Measurements from ENCODE around the gene MBP.

The MBP gene

GRCh38 chr18:76988031-76988826 lies 144.4 kb downstream of the MBP start:
- Histone ChIP-seq H3K27me3 (ENCODE audit: insufficient read depth, poor library complexity, severe bottlenecking) (no peaks in the 10 kb centered on the region), H3K4me3 (ENCODE audit: severe bottlenecking) (no peak overlapping the region), H3K9me3 (ENCODE audit: severe bottlenecking) (no peaks in the 10 kb centered on the region), H3K4me1 (ENCODE audit: insufficient read depth, poor library complexity, severe bottlenecking) (no peaks in the 10 kb centered on the region), H3K27ac (ENCODE audit: poor library complexity, severe bottlenecking) (no peak overlapping the region), H3K36me3 (ENCODE audit: low read depth) (no peaks in the 10 kb centered on the region)
- ATAC-seq (ENCODE audit: low read depth) (no peak), DNase-seq (ENCODE audit: low spot score) (no peak)
- TF ChIP-seq CTCF (IDR thresholded peaks at IDR 0.05; ENCODE audit: poor library complexity, severe bottlenecking) = no peak

GRCh38 chr18:76986406-76986805 lies 146.2 kb downstream of the MBP start:
- H3K27ac ChIP-seq (ENCODE audit: poor library complexity, severe bottlenecking) = no peak overlapping the region
- H3K9me3 ChIP-seq (ENCODE audit: severe bottlenecking) = no peaks in the 10 kb centered on the region
- DNase-seq (ENCODE audit: low spot score) (no peak), ATAC-seq (ENCODE audit: low read depth) (no peak)
- no peak overlapping the region for H3K4me3 ChIP-seq (ENCODE audit: severe bottlenecking)
- H3K4me1 ChIP-seq (ENCODE audit: insufficient read depth, poor library complexity, severe bottlenecking) = no peaks in the 10 kb centered on the region
- TF ChIP-seq CTCF (IDR thresholded peaks at IDR 0.05; ENCODE audit: poor library complexity, severe bottlenecking) = no peak
- no peaks in the 10 kb centered on the region for H3K36me3 ChIP-seq (ENCODE audit: low read depth)
- no peaks in the 10 kb centered on the region for H3K27me3 ChIP-seq (ENCODE audit: insufficient read depth, poor library complexity, severe bottlenecking)

GRCh38 chr18:76985951-76986236 lies 146.7 kb downstream of the MBP start:
- no peaks in the 10 kb centered on the region for H3K4me1 ChIP-seq (ENCODE audit: insufficient read depth, poor library complexity, severe bottlenecking)
- TF ChIP-seq CTCF (IDR thresholded peaks at IDR 0.05; ENCODE audit: poor library complexity, severe bottlenecking) = no peak
- no peak for ATAC-seq (ENCODE audit: low read depth)

GRCh38 chr18:76985156-76985950 lies 147.2 kb downstream of the MBP start:
- DNase-seq (ENCODE audit: low spot score) (no peak), ATAC-seq (ENCODE audit: low read depth) (no peak)
- Histone ChIP-seq H3K27ac (ENCODE audit: poor library complexity, severe bottlenecking) (no peak overlapping the region), H3K9me3 (ENCODE audit: severe bottlenecking) (no peaks in the 10 kb centered on the region), H3K4me3 (ENCODE audit: severe bottlenecking) (no peak overlapping the region), H3K27me3 (ENCODE audit: insufficient read depth, poor library complexity, severe bottlenecking) (no peaks in the 10 kb centered on the region), H3K4me1 (ENCODE audit: insufficient read depth, poor library complexity, severe bottlenecking) (no peaks in the 10 kb centered on the region), H3K36me3 (ENCODE audit: low read depth) (no peaks in the 10 kb centered on the region)
- no peak for TF ChIP-seq CTCF (IDR thresholded peaks at IDR 0.05; ENCODE audit: poor library complexity, severe bottlenecking)

More at GRCh38 chr18:76985951-76986236, 146.7 kb downstream of the MBP start:
- no peak for DNase-seq (ENCODE audit: low spot score)
- H3K27ac ChIP-seq (ENCODE audit: poor library complexity, severe bottlenecking) = no peak overlapping the region
- H3K4me3 ChIP-seq (ENCODE audit: severe bottlenecking) = no peak overlapping the region
- no peaks in the 10 kb centered on the region for H3K36me3 ChIP-seq (ENCODE audit: low read depth)
- no peaks in the 10 kb centered on the region for H3K27me3 ChIP-seq (ENCODE audit: insufficient read depth, poor library complexity, severe bottlenecking)
- H3K9me3 ChIP-seq (ENCODE audit: severe bottlenecking) = no peaks in the 10 kb centered on the region
